ENCODE measurements around the gene CKAP5. TPM values are rescaled to one million over a fixed set of nuclear protein-coding genes. Genes with fewer than 3 reads are reported as not detected.
A peak's percentile ranks its signal among the peaks of the same experiment; 100 is the strongest.
"Not testable (repeated sequence)": the region's sequence is repeated elsewhere in the genome, so short reads cannot be mapped to it uniquely, and the experiment has no call there.

Gene CKAP5
- total RNA-seq, 2 donors from 2014 or later, result 34.7 to 37.1 TPM

GRCh38 chr11:46712874-46713576 is 133.1 kb downstream of the CKAP5 start:
- Histone ChIP-seq H3K36me3 (peaks cover 7% of the 10 kb centered on the region), H3K27ac (peak overlapping the region; percentile 93 to 94), H3K9me3 (no peaks in the 10 kb centered on the region), H3K4me3 (no peak overlapping the region), H3K27me3 (replicated peaks; ENCODE audit: insufficient read depth) (no peaks in the 10 kb centered on the region), H3K4me1 (ENCODE audit: control insufficient read depth in 1 of 2, low read depth in 2 of 2) (peaks cover 30 to 52% of the 10 kb centered on the region in 2 donors)
- ATAC-seq (ENCODE audit: insufficient number of reproducible peaks, low FRiP score, low read depth) (no peak), DNase-seq (ENCODE audit: low spot score) (no peak)
- no peak for TF ChIP-seq CTCF (IDR thresholded peaks at IDR 0.05)

- ATAC-seq (ENCODE audit: insufficient number of reproducible peaks, low FRiP score, low read depth) (no peak), DNase-seq (ENCODE audit: low spot score) (no peak)
- Histone ChIP-seq H3K27me3 (replicated peaks; ENCODE audit: insufficient read depth) (no peaks in the 10 kb centered on the region), H3K4me3 (no peak overlapping the region), H3K27ac (peak overlapping the region; percentile 93 to 94), H3K4me1 (ENCODE audit: control insufficient read depth in 1 of 2, low read depth in 2 of 2) (peaks cover 28 to 47% of the 10 kb centered on the region in 2 donors), H3K9me3 (no peaks in the 10 kb centered on the region), H3K36me3 (peaks cover 23% of the 10 kb centered on the region)
- TF ChIP-seq CTCF (IDR thresholded peaks at IDR 0.05), result no peak
These were observed 134.8 kb downstream of the CKAP5 start for GRCh38 chr11:46711303-46711702.

DNA sequence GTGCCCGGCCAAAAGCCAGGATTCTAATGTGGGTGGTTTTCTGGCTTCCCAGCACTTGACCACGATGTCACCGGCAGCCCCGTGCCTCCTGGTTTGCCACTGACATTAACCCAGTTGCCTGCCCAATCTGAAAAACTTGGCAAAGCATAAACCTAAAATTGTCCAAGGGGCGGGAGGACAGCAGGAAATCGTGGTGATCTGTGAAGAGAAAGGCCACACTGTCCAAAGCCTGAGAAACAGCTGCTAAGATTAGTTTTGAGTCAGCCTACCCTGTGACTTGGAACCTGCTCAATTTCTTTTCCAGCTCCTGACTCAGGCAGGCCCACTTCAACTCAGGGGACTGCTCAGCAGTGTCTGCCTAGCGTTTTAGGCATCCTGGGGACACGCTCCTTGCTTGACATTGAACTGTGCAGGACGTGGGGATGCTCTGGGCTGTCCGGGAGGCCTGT is 135.2 kb downstream of the CKAP5 start:
- ATAC-seq (ENCODE audit: insufficient number of reproducible peaks, low FRiP score, low read depth) (peak; percentile 83), DNase-seq (ENCODE audit: low spot score) (peak; percentile 58)
- Histone ChIP-seq H3K9me3 (no peaks in the 10 kb centered on the region), H3K4me1 (ENCODE audit: control insufficient read depth in 1 of 2, low read depth in 2 of 2) (peaks cover 28 to 47% of the 10 kb centered on the region in 2 donors), H3K27me3 (replicated peaks; ENCODE audit: insufficient read depth) (no peaks in the 10 kb centered on the region), H3K4me3 (no peak overlapping the region), H3K27ac (peak overlapping the region; percentile 93 to 94), H3K36me3 (peaks cover 27% of the 10 kb centered on the region)
- no peak for TF ChIP-seq CTCF (IDR thresholded peaks at IDR 0.05)

DNA sequence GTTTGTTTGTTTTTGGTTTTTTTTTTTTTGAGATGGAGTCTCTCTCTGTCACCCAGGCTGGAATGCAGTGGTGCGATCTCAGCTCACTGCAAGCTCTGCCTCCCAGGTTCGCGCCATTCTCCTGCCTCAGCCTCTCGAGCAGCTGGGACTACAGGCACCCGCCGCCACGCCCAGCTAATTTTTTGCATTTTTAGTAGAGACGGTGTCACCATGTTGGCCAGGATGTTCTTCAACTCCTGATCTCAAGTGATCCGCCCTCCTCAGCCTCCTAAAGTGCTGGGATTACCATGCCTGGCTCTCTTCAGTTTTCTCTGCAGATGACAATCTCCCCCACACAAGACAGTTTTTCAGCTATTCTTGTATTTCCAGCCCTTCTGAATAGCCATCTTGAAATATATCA is 136.7 kb downstream of the CKAP5 start:
- H3K27ac ChIP-seq, result peak overlapping the region; percentile 93 to 94
- peaks cover 42% of the 10 kb centered on the region for H3K36me3 ChIP-seq
- H3K27me3 ChIP-seq (replicated peaks; ENCODE audit: insufficient read depth); H3K4me3 ChIP-seq; H3K9me3 ChIP-seq; ATAC-seq (ENCODE audit: insufficient number of reproducible peaks, low FRiP score, low read depth); DNase-seq (ENCODE audit: low spot score): not testable (repeated sequence)
- peaks cover 22 to 40% of the 10 kb centered on the region in 2 donors for H3K4me1 ChIP-seq (ENCODE audit: control insufficient read depth in 1 of 2, low read depth in 2 of 2)

DNA sequence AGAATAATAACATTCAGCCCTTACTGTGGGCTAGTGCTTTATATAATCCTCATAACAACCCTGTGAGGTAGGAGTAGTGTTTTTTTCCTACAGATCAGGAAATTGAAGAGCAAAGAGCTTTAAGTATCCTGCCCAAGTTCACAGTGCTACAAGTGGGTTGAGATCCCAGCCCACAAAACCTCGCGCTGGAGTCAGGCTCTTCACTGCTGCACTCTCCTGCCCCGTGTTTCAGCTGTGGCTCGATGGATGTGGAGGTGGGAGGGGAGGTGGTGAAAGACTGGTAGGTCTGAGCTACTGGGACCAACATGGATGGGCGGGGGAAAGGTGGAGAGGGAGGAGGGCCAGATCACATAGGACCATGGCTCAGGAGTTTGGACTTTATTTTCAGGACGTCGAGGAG is 139.2 kb downstream of the CKAP5 start:
- no peaks in the 10 kb centered on the region for H3K27me3 ChIP-seq (replicated peaks; ENCODE audit: insufficient read depth)
- no peaks in the 10 kb centered on the region for H3K9me3 ChIP-seq
- ATAC-seq (ENCODE audit: insufficient number of reproducible peaks, low FRiP score, low read depth) (no peak), DNase-seq (ENCODE audit: low spot score) (no peak)
- no peak for TF ChIP-seq CTCF (IDR thresholded peaks at IDR 0.05)
- peaks cover 11 to 28% of the 10 kb centered on the region in 2 donors for H3K4me1 ChIP-seq (ENCODE audit: control insufficient read depth in 1 of 2, low read depth in 2 of 2)
- no peak overlapping the region for H3K4me3 ChIP-seq
- peaks cover 60% of the 10 kb centered on the region for H3K36me3 ChIP-seq
- no peak overlapping the region for H3K27ac ChIP-seq
